Stomach (tissue), 9 donors: ENCODE measurements around the gene CTIF. TPM values are rescaled to one million over a fixed set of nuclear protein-coding genes. Genes with fewer than 3 reads are reported as not detected.
A peak's percentile ranks its signal among the peaks of the same experiment; 100 is the strongest.

Source experiments
- DNase-seq, 2 donors: peaks; one replicate each; pipeline versions ENCODE4 v3.0.0 to v3.0.0-alpha.2; 2013 to 2019
- H3K27ac ChIP-seq, 5 donors: fragments of 200-600 bp in 4 of 5; sonication (generic) in 4 of 5; one replicate each; pipeline ENCODE4 v1.5.1; 2013 to 2019; ENCODE audit warnings: mild to moderate bottlenecking in 1 of 5, moderate library complexity in 1 of 5
- H3K27me3 ChIP-seq, 3 donors: fragments of 200-600 bp; sonication (generic); one replicate each; pipeline ENCODE4 v1.5.1; 2017 to 2019; ENCODE audit warnings: mixed run types in 1 of 3
- H3K36me3 ChIP-seq, 4 donors: fragments of 200-600 bp; sonication (generic); 1 replicate in 3 of 4; 2 replicates in 1 of 4; pipeline ENCODE4 v1.5.1; 2016 to 2019
- H3K4me1 ChIP-seq, 4 donors: fragments of 200-600 bp; sonication (generic); one replicate each; pipeline ENCODE4 v1.5.1; 2016 to 2019
- H3K4me3 ChIP-seq, 4 donors: fragments of 200-600 bp; sonication (generic) in 3 of 4; one replicate each; pipeline ENCODE4 v1.5.1; 2016 to 2019; ENCODE audit warnings: mild to moderate bottlenecking in 1 of 4
- H3K9me3 ChIP-seq, 4 donors: fragments of 200-600 bp; sonication (generic); one replicate each; pipeline ENCODE4 v1.5.1; 2016 to 2019
- CTCF ChIP-seq, 7 experiments: fragments of 450-650 bp in 4 of 7; fragments of 200-600 bp in 3 of 7; sonication (generic) in 3 of 7; IDR thresholded peaks; one replicate each; pipeline ENCODE4 v1.5.1; 2016 to 2019; ENCODE audit warnings: antibody characterized with exemption in 7 of 7, control low read depth in 2 of 7, mild to moderate bottlenecking in 1 of 7
- EP300 ChIP-seq: sonication (generic); formaldehyde crosslinking; IDR thresholded peaks from one replicate; pipeline ENCODE4 v1.6.1; 2017; ENCODE audit warnings: antibody characterized with exemption
- POLR2A ChIP-seq, 4 donors: fragments of 450-650 bp; IDR thresholded peaks; one replicate each; pipeline ENCODE4 v1.6.1; 2016; ENCODE audit warnings: antibody characterized with exemption in 4 of 4, control low read depth in 2 of 4, mild to moderate bottlenecking in 1 of 4, moderate library complexity in 1 of 4
- POLR2AphosphoS5 ChIP-seq, 3 donors: sonication (generic); formaldehyde crosslinking; IDR thresholded peaks; one replicate each; pipeline ENCODE4 v1.6.1; 2016; ENCODE audit warnings: antibody characterized with exemption in 3 of 3
- WGBS, 5 donors: extraction: QIAGEN DNeasy Blood & Tissue Kit in 3 of 5; methylation state at CpG; one replicate each; pipeline versions ENCODE4 v1.1.5 to v1.1.7; 2013 to 2018; 5-methylcytosine and 5-hydroxymethylcytosine counted together
- intact Hi-C: fragments of 100-400 bp; cut with DNase I; formaldehyde crosslinking; loops from one replicate; pipeline ENCODE4 v1.15.1; 2023; ENCODE audit warnings: low total_unique reads
- polyA plus RNA-seq, 3 donors: library from polyadenylated mRNA; stranded (reverse); fragments of 200-250 nt; gene quantifications; one replicate each; pipeline ENCODE4 v1.2.3, GENCODE V29; 2013
- total RNA-seq, 5 donors: library from RNA; depleted of rRNA; stranded (reverse); fragments of >200 nt; gene quantifications; one replicate each; pipeline versions ENCODE4 v1.1.0 to v1.2.3, GENCODE V29; 2014 to 2016
- donor health status: healthy with polysubstance abuse.
- donor health status: Bipolar disorder and iron deficiency.
- donor health status: healthy.

The CTIF gene
- total and polyA plus RNA-seq, 8 donors = 16.3 to 105 (median 30.3) TPM

GRCh38 chr18:48541026-48541746, 2.4 kb downstream of the CTIF start:
- 1 to 11% (median 3%) methylated on average over 5 to 62 of the region's 62 CpGs for WGBS, 5 donors
- Histone ChIP-seq H3K36me3 (no peaks in the 10 kb centered on the region), H3K4me3 (peak overlapping the region; percentile 77 to 93 (median 84)), H3K4me1 (peaks cover 15 to 60% (median 48%) of the 10 kb centered on the region in 4 donors), H3K27me3 (no peaks in the 10 kb centered on the region), H3K9me3 (no peaks in the 10 kb centered on the region), H3K27ac (peak overlapping the region; percentile 91 to 96 (median 93))
- DNase-seq = peak; percentile 74 to 88
- no peak for TF ChIP-seq POLR2A (IDR thresholded peaks at IDR 0.05)
- no peak for TF ChIP-seq EP300
- TF ChIP-seq CTCF (IDR thresholded peaks at IDR 0.05) = no peak
- TF ChIP-seq POLR2AphosphoS5 (IDR thresholded peaks at IDR 0.05) = peak in 2 of 3 donors; percentile 43 to 59
- intact Hi-C loops = no loop called here

DNA sequence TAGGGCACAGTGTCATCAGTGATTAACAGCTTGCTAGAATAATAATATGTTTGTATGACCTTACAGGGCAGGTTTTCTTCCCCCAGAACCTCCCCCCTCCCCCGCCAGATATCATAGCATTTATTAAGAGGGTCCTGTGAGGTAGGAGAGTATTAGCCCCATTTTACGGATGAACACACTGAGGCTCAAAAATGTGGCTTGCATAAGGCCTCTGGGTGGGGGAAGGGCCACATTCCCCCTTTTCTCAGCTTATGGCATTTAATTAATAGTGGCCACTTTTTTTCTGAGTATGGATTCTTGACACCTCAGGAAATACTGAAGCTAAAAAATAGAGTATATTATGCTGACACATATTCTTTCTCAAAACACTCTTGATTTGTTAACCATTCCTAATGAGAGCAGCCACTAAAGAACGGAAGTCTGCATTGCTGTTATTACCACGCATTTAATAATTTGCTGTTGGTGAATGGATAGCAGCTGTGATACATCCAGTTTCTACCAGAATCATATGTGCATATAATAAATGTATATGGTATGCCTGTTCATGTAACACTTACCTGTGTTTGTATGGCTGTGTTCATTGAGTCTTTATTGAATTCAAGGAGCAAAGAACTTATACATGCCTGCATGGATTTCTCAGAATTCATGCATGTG, 3.0 kb downstream of the CTIF start:
- no peak for TF ChIP-seq POLR2AphosphoS5 (IDR thresholded peaks at IDR 0.05)
- no peak for TF ChIP-seq POLR2A (IDR thresholded peaks at IDR 0.05)
- no peak for TF ChIP-seq CTCF (IDR thresholded peaks at IDR 0.05)
- no peak for TF ChIP-seq EP300
- H3K9me3 ChIP-seq = no peaks in the 10 kb centered on the region
- H3K27ac ChIP-seq = peak overlapping the region in 4 of 5 donors; percentile 91 to 96 (median 92)
- DNase-seq = no peak
- WGBS, 5 donors = 89 to 96% (median 91%) methylated on average over 4 of the region's 4 CpGs
- H3K4me3 ChIP-seq = peak overlapping the region in 3 of 4 donors; percentile 77 to 93 (median 89)
- intact Hi-C loops = no loop called here
- H3K27me3 ChIP-seq = no peaks in the 10 kb centered on the region
- H3K4me1 ChIP-seq = peaks cover 15 to 67% (median 53%) of the 10 kb centered on the region in 4 donors
- H3K36me3 ChIP-seq = no peaks in the 10 kb centered on the region

DNA sequence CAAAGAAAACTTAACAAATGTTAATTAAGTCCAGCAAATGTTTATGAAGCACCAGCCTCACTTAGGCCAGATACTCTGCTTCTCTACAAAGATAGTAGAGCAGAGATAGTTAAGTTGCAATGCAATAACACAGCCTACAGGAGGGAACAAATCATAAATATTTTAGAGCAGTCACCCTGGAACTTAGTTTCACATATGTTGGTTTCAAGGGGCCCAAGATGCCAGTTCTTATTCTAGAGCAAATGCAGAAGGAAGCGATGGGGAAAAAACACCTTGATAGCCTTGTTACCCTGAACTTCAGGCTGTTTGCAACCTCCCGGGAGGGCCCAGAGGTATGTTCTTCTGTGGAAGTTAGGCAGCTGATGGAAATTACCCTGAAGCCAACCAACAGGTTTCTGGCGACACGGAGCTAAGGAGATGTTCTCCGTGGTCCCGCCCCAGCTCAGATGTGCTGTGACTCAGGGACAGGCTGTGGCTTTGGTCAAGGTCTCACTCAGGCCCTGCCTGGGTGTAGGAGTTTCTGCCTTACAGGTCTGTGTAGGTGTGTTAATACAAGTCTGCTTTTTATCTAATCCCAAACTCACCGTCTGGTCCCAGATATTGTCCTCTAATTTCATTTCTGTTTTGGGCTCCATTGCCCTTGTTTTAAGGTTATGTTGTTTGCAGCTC, 3.8 kb downstream of the CTIF start:
- intact Hi-C loops = no loop called here
- H3K4me3 ChIP-seq = no peak overlapping the region
- no peaks in the 10 kb centered on the region for H3K36me3 ChIP-seq
- no peak overlapping the region for H3K27ac ChIP-seq
- TF ChIP-seq EP300 (no peak), POLR2AphosphoS5 (IDR thresholded peaks at IDR 0.05) (no peak), POLR2A (IDR thresholded peaks at IDR 0.05) (no peak), CTCF (IDR thresholded peaks at IDR 0.05) (no peak)
- no peak for DNase-seq
- 84 to 93% (median 92%) methylated on average over 6 to 7 of the region's 7 CpGs for WGBS, 5 donors
- H3K9me3 ChIP-seq = no peaks in the 10 kb centered on the region
- peaks cover 15 to 74% (median 57%) of the 10 kb centered on the region in 4 donors for H3K4me1 ChIP-seq
- H3K27me3 ChIP-seq = no peaks in the 10 kb centered on the region

GRCh38 chr18:48543228-48543627, 4.4 kb downstream of the CTIF start:
- 64 to 81% (median 76%) methylated on average over 8 of the region's 8 CpGs for WGBS, 5 donors
- no peaks in the 10 kb centered on the region for H3K36me3 ChIP-seq
- H3K27me3 ChIP-seq = no peaks in the 10 kb centered on the region
- H3K4me3 ChIP-seq = no peak overlapping the region
- TF ChIP-seq POLR2A (IDR thresholded peaks at IDR 0.05) (no peak), POLR2AphosphoS5 (IDR thresholded peaks at IDR 0.05) (no peak), CTCF (IDR thresholded peaks at IDR 0.05) (no peak), EP300 (no peak)
- H3K4me1 ChIP-seq = peaks cover 15 to 77% (median 58%) of the 10 kb centered on the region in 4 donors
- peak in 1 of 2 donors; percentile 46 for DNase-seq
- intact Hi-C loops = no loop called here
- H3K27ac ChIP-seq = no peak overlapping the region
- H3K9me3 ChIP-seq = no peaks in the 10 kb centered on the region
